ENCODE results near the gene ARHGAP10.

The ARHGAP10 gene

GRCh38 chr4:147984778-147985138 lies 252.9 kb downstream of the ARHGAP10 start:
- no peak for TF ChIP-seq EZH2phosphoT487 (IDR thresholded peaks at IDR 0.05; ENCODE audit: low read length)
- TF ChIP-seq EZH2 (optimal IDR thresholded peaks at IDR 0.05; ENCODE audit: low read depth, low read length) = no peak
- no peak for TF ChIP-seq CTCF (IDR thresholded peaks at IDR 0.05; ENCODE audit: low read length)
- H3F3A ChIP-seq (ENCODE audit: insufficient read depth, low read length) = no peaks in the 10 kb centered on the region

GRCh38 chr4:147985376-147985775 lies 253.5 kb downstream of the ARHGAP10 start:
- H3K9ac ChIP-seq (ENCODE audit: low read length) = no peak overlapping the region

More at GRCh38 chr4:147984778-147985138, 252.9 kb downstream of the ARHGAP10 start:
- Histone ChIP-seq H3K27me3 (replicated peaks; ENCODE audit: insufficient read depth, low read length) (no peaks in the 10 kb centered on the region), H3K9ac (ENCODE audit: low read length) (no peak overlapping the region), H3K36me3 (replicated peaks; ENCODE audit: insufficient read depth, low read length) (no peaks in the 10 kb centered on the region), H4K20me1 (ENCODE audit: insufficient read depth, low read length) (no peaks in the 10 kb centered on the region), H2AFZ (ENCODE audit: low read length) (no peak overlapping the region), H3K9me2 (replicated peaks; ENCODE audit: insufficient read depth, low read length) (no peaks in the 10 kb centered on the region), H3K4me2 (ENCODE audit: low read depth, low read length) (no peak overlapping the region), H3K79me2 (ENCODE audit: low read length) (peaks cover 37% of the 10 kb centered on the region), H3K9me3 (replicated peaks; ENCODE audit: insufficient read depth, low read length) (no peaks in the 10 kb centered on the region), H3K27ac (ENCODE audit: low read length) (no peak overlapping the region), H3K4me3 (ENCODE audit: low read length) (no peak overlapping the region), H3K4me1 (ENCODE audit: low read length) (peaks cover 20% of the 10 kb centered on the region)
- DNase-seq = no peak

GRCh38 chr4:147987252-147987651 lies 255.4 kb downstream of the ARHGAP10 start:
- Histone ChIP-seq H3K9me3 (replicated peaks; ENCODE audit: insufficient read depth, low read length) (no peaks in the 10 kb centered on the region), H3K4me1 (ENCODE audit: low read length) (no peaks in the 10 kb centered on the region), H3K27ac (ENCODE audit: low read length) (no peak overlapping the region), H4K20me1 (ENCODE audit: insufficient read depth, low read length) (no peaks in the 10 kb centered on the region), H3F3A (ENCODE audit: insufficient read depth, low read length) (no peaks in the 10 kb centered on the region), H3K9me2 (replicated peaks; ENCODE audit: insufficient read depth, low read length) (no peaks in the 10 kb centered on the region), H2AFZ (ENCODE audit: low read length) (no peak overlapping the region), H3K4me3 (ENCODE audit: low read length) (no peak overlapping the region), H3K79me2 (ENCODE audit: low read length) (peaks cover 20% of the 10 kb centered on the region), H3K27me3 (replicated peaks; ENCODE audit: insufficient read depth, low read length) (no peaks in the 10 kb centered on the region), H3K9ac (ENCODE audit: low read length) (no peak overlapping the region), H3K36me3 (replicated peaks; ENCODE audit: insufficient read depth, low read length) (no peaks in the 10 kb centered on the region), H3K4me2 (ENCODE audit: low read depth, low read length) (no peak overlapping the region)
- no peak for TF ChIP-seq EZH2phosphoT487 (IDR thresholded peaks at IDR 0.05; ENCODE audit: low read length)
- TF ChIP-seq CTCF (IDR thresholded peaks at IDR 0.05; ENCODE audit: low read length) = no peak
- no peak for TF ChIP-seq EZH2 (optimal IDR thresholded peaks at IDR 0.05; ENCODE audit: low read depth, low read length)
- no peak for DNase-seq

More at GRCh38 chr4:147985376-147985775, 253.5 kb downstream of the ARHGAP10 start:
- no peaks in the 10 kb centered on the region for H3F3A ChIP-seq (ENCODE audit: insufficient read depth, low read length)
- DNase-seq = no peak
- H3K9me2 ChIP-seq (replicated peaks; ENCODE audit: insufficient read depth, low read length) = no peaks in the 10 kb centered on the region
- H3K9me3 ChIP-seq (replicated peaks; ENCODE audit: insufficient read depth, low read length) = no peaks in the 10 kb centered on the region
- H3K4me2 ChIP-seq (ENCODE audit: low read depth, low read length) = no peak overlapping the region
- H3K36me3 ChIP-seq (replicated peaks; ENCODE audit: insufficient read depth, low read length) = no peaks in the 10 kb centered on the region
- no peak overlapping the region for H3K27ac ChIP-seq (ENCODE audit: low read length)
- H3K4me1 ChIP-seq (ENCODE audit: low read length) = peaks cover 17% of the 10 kb centered on the region
- no peaks in the 10 kb centered on the region for H3K27me3 ChIP-seq (replicated peaks; ENCODE audit: insufficient read depth, low read length)
- TF ChIP-seq CTCF (IDR thresholded peaks at IDR 0.05; ENCODE audit: low read length) (no peak), EZH2phosphoT487 (IDR thresholded peaks at IDR 0.05; ENCODE audit: low read length) (no peak), EZH2 (optimal IDR thresholded peaks at IDR 0.05; ENCODE audit: low read depth, low read length) (no peak)
- no peak overlapping the region for H2AFZ ChIP-seq (ENCODE audit: low read length)
- H3K79me2 ChIP-seq (ENCODE audit: low read length) = peaks cover 31% of the 10 kb centered on the region
- H3K4me3 ChIP-seq (ENCODE audit: low read length) = no peak overlapping the region
- H4K20me1 ChIP-seq (ENCODE audit: insufficient read depth, low read length) = no peaks in the 10 kb centered on the region

Data from MM.1S (cell line).